Duodenal mucosa (tissue), 2 donors: ENCODE results near the gene GABBR2.
"Not testable (repeated sequence)": the region's sequence is repeated elsewhere in the genome, so short reads cannot be mapped to it uniquely, and the experiment has no call there.

Experiments used
- H3K27ac ChIP-seq: one replicate; pipeline ENCODE4 v1.7.0; 2013; ENCODE audit warnings: low read depth, low read length
- H3K27me3 ChIP-seq, 2 donors: one replicate each; pipeline ENCODE4 v1.7.0; 2013; ENCODE audit warnings: low read length in 2 of 2, control low read depth in 1 of 2; ENCODE audit not compliant: insufficient read depth in 2 of 2, control insufficient read depth in 1 of 2
- H3K36me3 ChIP-seq, 2 donors: one replicate each; pipeline ENCODE4 v1.7.0; 2013; ENCODE audit warnings: low read length in 2 of 2, control low read depth in 1 of 2; ENCODE audit not compliant: insufficient read depth in 2 of 2, control insufficient read depth in 1 of 2
- H3K4me1 ChIP-seq, 2 donors: one replicate each; pipeline ENCODE4 v1.7.0; 2013; ENCODE audit warnings: low read length in 2 of 2, control low read depth in 1 of 2; ENCODE audit not compliant: insufficient read depth in 2 of 2, control insufficient read depth in 1 of 2
- H3K4me3 ChIP-seq, 2 donors: one replicate each; pipeline ENCODE4 v1.7.0; 2013; ENCODE audit warnings: low read length in 2 of 2, low read depth in 1 of 2
- H3K9ac ChIP-seq, 2 donors: one replicate each; pipeline ENCODE4 v1.7.0; 2013; ENCODE audit warnings: low read length in 2 of 2, low read depth in 1 of 2
- H3K9me3 ChIP-seq, 2 donors: one replicate each; pipeline ENCODE4 v1.7.0; 2013; ENCODE audit warnings: low read length in 2 of 2, control low read depth in 1 of 2; ENCODE audit not compliant: control insufficient read depth in 1 of 2

GABBR2 gene

DNA sequence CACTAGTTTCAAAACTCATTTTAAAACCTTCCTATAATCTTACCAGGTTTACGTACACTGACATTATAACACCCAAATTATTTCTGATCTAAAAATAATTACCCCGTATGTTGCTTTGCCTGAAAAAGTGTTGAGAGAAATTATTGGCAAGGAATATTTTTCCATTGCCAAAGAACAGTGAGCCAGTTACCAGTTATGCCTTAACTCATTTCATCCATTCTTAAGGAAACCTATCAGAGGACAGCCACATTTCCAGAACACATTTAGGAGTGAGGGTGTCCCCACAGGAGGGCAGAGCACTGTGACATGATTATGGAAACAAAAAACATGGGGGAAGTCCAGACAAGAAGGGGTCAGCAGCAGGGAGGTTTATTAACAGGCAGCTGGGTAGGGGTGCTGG lies 52.2 kb downstream of the GABBR2 start:
- H3K9ac ChIP-seq: no peak overlapping the region
- no peak overlapping the region for H3K27ac ChIP-seq
- H3K4me3 ChIP-seq: no peak overlapping the region
- no peaks in the 10 kb centered on the region for H3K36me3 ChIP-seq
- H3K27me3 ChIP-seq: no peaks in the 10 kb centered on the region
- H3K9me3 ChIP-seq: no peaks in the 10 kb centered on the region
- H3K4me1 ChIP-seq: no peaks in the 10 kb centered on the region

DNA sequence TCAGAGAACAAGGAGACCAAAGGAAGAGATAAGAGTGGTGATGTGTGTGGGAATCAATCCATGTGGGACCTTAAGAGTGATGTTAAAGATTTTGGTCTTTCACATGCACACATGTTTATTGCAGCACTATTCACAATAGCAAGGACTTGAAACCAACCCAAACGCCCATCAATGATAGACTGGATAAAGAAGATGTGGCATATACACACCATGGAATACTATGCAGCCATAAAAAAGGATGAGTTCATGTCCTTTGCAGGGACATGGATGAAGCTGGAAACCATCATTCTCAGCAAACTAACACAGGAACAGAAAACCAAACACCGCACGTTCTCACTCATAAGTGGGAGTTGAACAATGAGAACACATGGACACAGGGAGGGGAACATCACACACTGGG lies 53.3 kb downstream of the GABBR2 start:
- H3K9ac ChIP-seq, H3K36me3 ChIP-seq, H3K4me3 ChIP-seq, H3K4me1 ChIP-seq, H3K9me3 ChIP-seq, H3K27me3 ChIP-seq, H3K27ac ChIP-seq: not testable (repeated sequence)

DNA sequence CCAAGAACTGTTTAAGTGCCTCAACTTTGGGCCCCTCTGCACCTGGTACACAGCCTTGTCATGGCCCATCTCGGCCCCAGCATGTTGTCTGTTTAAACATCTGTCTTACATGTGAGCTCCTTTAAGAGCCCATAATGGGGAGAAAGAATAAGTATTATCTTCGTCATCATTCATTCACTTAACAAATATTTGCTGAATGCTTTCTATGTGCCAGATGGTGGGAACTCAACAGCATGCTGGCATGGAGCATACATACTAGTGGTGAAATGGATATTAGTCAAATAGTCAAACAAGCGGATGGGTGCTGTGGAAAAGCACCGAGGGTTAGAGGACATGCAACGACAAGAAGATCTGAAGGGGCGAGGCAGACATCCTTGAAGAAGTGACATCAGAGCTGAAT lies 54.5 kb downstream of the GABBR2 start:
- no peak overlapping the region for H3K9ac ChIP-seq
- no peak overlapping the region for H3K27ac ChIP-seq
- H3K4me3 ChIP-seq: no peak overlapping the region

DNA sequence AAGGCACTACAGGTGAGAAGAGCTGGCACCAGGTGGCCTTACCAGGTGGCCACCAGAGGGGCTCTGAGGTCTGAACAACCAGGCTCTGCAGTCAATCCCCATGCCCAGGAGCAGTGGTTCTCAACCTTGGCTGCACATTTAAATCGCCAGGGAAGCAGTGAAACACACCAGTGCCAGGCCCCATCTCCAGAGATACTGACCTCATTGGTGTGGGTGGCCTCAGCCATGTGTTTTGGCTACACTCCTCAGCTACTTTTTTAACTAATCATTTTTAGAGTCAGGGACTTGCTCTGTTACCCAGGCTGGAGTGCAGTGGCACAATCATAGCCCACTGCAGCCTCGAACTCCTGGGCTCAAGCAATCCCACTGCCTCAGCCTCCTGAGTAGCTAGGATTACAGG lies 56.0 kb downstream of the GABBR2 start:
- Histone ChIP-seq H3K9ac (no peak overlapping the region), H3K27me3 (no peaks in the 10 kb centered on the region)

More for the DNA sequence above, 54.5 kb downstream of the GABBR2 start:
- Histone ChIP-seq H3K9me3 (no peaks in the 10 kb centered on the region), H3K36me3 (no peaks in the 10 kb centered on the region), H3K4me1 (no peaks in the 10 kb centered on the region), H3K27me3 (no peaks in the 10 kb centered on the region)

DNA sequence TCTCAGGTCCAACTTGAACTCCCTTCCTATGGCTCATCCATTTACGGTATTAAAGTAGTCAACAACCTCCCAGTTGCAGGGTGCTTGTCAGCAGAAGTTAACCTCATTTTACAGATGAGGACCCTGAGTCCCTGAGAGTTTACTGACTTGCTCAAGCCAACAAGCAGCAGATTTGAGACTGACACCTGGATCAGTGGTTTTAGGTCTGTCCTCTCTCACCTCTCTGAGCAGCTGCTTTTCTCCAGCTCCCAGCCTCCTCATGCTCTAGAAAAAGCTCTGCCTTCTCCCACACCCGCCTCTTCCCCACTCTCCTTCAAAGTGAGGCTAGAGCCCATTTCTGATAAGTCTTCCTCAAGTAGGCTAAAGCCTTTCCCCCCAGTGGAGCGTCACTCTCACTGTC lies 56.4 kb downstream of the GABBR2 start:
- H3K4me3 ChIP-seq: no peak overlapping the region
- no peaks in the 10 kb centered on the region for H3K9me3 ChIP-seq
- H3K27ac ChIP-seq: no peak overlapping the region
- no peaks in the 10 kb centered on the region for H3K36me3 ChIP-seq
- no peaks in the 10 kb centered on the region for H3K27me3 ChIP-seq
- no peak overlapping the region for H3K9ac ChIP-seq
- no peaks in the 10 kb centered on the region for H3K4me1 ChIP-seq

More for the DNA sequence above, 56.0 kb downstream of the GABBR2 start:
- H3K36me3 ChIP-seq: no peaks in the 10 kb centered on the region
- H3K27ac ChIP-seq: no peak overlapping the region
- H3K4me3 ChIP-seq: no peak overlapping the region
- no peaks in the 10 kb centered on the region for H3K4me1 ChIP-seq
- no peaks in the 10 kb centered on the region for H3K9me3 ChIP-seq

DNA sequence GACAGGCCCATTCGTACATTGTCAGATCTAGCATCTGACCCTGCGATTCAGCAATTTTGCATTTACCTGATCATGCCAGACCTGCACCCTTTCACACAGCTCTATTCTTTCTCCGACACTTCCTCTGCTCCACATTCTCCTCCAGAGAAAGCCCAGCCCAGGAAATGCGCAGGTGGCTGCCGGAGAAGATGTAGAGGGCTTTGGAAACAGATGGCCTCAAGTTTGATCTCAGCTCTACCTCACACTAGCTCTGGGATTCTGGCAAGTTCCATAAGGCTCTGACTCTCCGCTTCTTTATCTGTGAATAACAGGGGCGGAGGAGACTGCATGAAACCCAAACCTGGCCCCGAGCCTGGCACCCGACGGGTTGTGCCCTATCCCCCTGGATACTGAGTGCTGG lies 61.5 kb downstream of the GABBR2 start:
- no peaks in the 10 kb centered on the region for H3K9me3 ChIP-seq
- no peak overlapping the region for H3K9ac ChIP-seq
- peaks cover 0 to 5% of the 10 kb centered on the region in 2 donors for H3K27me3 ChIP-seq
- H3K4me3 ChIP-seq: no peak overlapping the region
- no peaks in the 10 kb centered on the region for H3K36me3 ChIP-seq
- no peak overlapping the region for H3K27ac ChIP-seq
- H3K4me1 ChIP-seq: no peaks in the 10 kb centered on the region

DNA sequence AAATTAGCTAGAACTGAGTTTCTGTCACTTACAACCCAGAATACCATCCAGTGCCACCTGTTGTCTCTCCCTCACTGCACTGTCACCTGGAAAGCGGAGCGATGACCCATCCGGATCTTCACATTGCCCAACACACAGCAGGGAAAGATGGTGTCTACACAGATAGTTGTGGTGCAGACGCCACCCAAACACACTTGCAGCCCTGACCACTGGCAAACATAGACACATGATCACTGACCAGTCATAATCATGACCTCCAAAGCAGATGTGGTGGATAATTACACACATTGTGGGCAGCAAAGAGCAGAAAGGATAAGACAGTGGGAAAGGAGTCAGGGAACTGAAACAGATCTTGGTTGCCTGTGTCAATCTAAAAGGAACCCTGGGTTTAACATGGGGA lies 64.7 kb downstream of the GABBR2 start:
- Histone ChIP-seq H3K4me3 (no peak overlapping the region), H3K4me1 (no peaks in the 10 kb centered on the region), H3K36me3 (no peaks in the 10 kb centered on the region), H3K9ac (no peak overlapping the region), H3K9me3 (no peaks in the 10 kb centered on the region), H3K27ac (no peak overlapping the region), H3K27me3 (peaks cover 0 to 5% of the 10 kb centered on the region in 2 donors)

DNA sequence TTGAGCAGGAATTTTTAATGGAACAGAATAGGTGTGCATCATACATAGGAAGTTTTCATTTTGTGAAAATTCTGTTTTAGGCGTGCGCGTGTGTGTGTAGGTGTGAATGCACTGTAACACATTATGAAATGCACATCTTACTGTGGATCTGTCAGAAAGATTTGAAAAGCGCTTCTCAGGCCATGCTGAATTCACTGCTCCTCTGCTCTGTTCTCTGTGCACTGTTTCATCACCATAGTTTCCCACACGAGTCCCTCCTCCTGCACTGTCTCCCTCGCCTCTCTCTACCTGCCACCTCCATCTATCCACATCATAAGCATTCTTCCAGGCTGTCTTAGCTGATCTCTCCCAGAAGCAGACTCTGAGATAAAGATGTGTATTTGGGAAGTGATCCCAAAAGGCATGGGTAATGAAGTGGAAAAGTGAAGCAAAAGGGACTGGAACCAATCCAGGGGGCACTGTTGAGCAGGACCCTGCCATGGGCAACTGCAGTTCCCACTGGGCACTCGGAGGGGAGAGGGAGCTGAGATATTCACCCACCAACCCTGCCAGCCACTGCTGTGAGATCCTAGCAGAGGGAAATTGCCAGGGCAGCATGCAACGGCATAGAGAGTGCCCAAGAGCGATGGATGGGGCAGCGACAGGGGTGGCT lies 65.9 kb downstream of the GABBR2 start:
- Histone ChIP-seq H3K27me3 (peaks cover 0 to 5% of the 10 kb centered on the region in 2 donors), H3K4me1 (no peaks in the 10 kb centered on the region), H3K4me3 (no peak overlapping the region), H3K9me3 (no peaks in the 10 kb centered on the region), H3K27ac (no peak overlapping the region), H3K9ac (no peak overlapping the region), H3K36me3 (no peaks in the 10 kb centered on the region)

DNA sequence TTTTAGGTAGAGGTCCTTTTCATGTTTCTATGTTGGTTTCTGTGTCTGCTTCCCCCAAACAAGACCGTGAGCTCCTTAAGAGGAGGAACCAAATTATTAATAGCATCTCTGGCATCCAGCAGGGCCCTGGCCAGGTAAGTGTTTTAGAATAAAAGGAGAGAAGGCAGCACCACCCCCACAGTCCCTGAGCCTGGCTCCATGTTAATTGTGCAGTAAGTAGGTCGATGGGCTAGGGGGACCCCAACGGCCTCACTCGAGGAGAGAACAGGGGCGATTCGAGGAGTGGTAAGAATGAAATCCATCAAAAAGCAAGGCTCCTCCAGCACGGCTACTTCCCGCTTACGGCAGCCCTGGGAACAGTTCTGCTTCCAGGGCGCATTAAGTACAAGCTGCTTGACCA lies 67.0 kb downstream of the GABBR2 start:
- Histone ChIP-seq H3K9me3 (no peaks in the 10 kb centered on the region), H3K9ac (no peak overlapping the region), H3K27me3 (peaks cover 0 to 5% of the 10 kb centered on the region in 2 donors), H3K4me3 (no peak overlapping the region), H3K36me3 (no peaks in the 10 kb centered on the region), H3K4me1 (no peaks in the 10 kb centered on the region), H3K27ac (no peak overlapping the region)

DNA sequence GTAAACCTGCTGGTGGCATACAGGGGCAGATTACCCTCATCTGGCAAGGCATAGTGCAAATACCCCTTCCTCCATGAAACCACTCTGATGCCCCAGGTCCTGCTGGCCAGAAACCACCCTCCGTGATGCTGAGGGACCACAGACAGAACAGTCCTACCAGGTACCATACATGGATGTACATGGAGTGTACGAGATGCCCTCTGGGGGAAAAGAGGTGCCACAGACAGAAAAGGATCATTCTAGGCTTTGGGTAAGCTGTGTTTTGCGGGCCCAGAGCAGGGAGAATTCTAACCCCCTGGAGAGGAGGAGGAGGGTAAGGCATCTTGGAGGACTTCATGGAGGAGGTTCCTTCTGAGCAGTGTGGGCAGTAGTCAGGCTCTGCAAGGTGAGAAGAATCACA lies 68.3 kb downstream of the GABBR2 start:
- H3K36me3 ChIP-seq: no peaks in the 10 kb centered on the region
- H3K9ac ChIP-seq: no peak overlapping the region
- no peaks in the 10 kb centered on the region for H3K4me1 ChIP-seq
- H3K27me3 ChIP-seq: peaks cover 0 to 5% of the 10 kb centered on the region in 2 donors
- H3K4me3 ChIP-seq: no peak overlapping the region
- H3K27ac ChIP-seq: no peak overlapping the region
- no peaks in the 10 kb centered on the region for H3K9me3 ChIP-seq

DNA sequence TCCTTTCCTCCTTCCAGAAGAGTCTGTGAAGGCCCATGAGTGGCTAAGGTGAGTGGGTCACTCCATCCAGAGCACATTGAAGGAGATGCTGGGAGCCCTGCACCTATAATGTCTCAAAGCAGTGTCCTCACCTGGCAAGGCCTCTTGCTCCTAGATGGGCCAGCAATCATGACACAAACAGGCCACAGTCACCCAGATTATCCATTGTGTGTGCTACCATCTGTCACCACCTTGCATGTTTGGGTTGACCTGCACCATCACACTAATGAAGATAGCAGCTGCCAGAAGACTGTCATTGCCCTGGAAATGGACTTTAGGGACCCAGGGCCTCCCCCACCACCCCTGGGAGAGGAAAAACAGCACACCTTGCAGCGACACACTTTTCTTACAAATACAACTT lies 69.6 kb downstream of the GABBR2 start:
- H3K9ac ChIP-seq: no peak overlapping the region

More for the DNA sequence above, 69.6 kb downstream of the GABBR2 start:
- H3K27ac ChIP-seq: no peak overlapping the region
- no peaks in the 10 kb centered on the region for H3K36me3 ChIP-seq
- H3K4me3 ChIP-seq: no peak overlapping the region
- H3K27me3 ChIP-seq: peaks cover 0 to 5% of the 10 kb centered on the region in 2 donors
- no peaks in the 10 kb centered on the region for H3K9me3 ChIP-seq
- H3K4me1 ChIP-seq: no peaks in the 10 kb centered on the region
